ENCODE data around the gene SEC14L2.

The SEC14L2 gene

GRCh38 chr22:30453731-30454510 lies 57.1 kb downstream of the SEC14L2 start:
- no peak overlapping the region for H2AFZ ChIP-seq (ENCODE audit: low read depth, low read length)
- no peaks in the 10 kb centered on the region for H3K4me1 ChIP-seq (ENCODE audit: low read length)
- no peak overlapping the region for H3K27ac ChIP-seq (ENCODE audit: low read length)
- H3K27me3 ChIP-seq (ENCODE audit: low read depth, low read length) = peaks cover 10% of the 10 kb centered on the region; the same call in 1 of the 2 replicates
- no peak overlapping the region for H3K4me3 ChIP-seq (ENCODE audit: low read length)
- H3K36me3 ChIP-seq (replicated peaks; ENCODE audit: low read depth, low read length) = no peaks in the 10 kb centered on the region
- no peak overlapping the region for H3K4me2 ChIP-seq (ENCODE audit: low read length)
- H4K20me1 ChIP-seq (ENCODE audit: insufficient read depth, low read length) = no peaks in the 10 kb centered on the region
- TF ChIP-seq, protein P1, sequence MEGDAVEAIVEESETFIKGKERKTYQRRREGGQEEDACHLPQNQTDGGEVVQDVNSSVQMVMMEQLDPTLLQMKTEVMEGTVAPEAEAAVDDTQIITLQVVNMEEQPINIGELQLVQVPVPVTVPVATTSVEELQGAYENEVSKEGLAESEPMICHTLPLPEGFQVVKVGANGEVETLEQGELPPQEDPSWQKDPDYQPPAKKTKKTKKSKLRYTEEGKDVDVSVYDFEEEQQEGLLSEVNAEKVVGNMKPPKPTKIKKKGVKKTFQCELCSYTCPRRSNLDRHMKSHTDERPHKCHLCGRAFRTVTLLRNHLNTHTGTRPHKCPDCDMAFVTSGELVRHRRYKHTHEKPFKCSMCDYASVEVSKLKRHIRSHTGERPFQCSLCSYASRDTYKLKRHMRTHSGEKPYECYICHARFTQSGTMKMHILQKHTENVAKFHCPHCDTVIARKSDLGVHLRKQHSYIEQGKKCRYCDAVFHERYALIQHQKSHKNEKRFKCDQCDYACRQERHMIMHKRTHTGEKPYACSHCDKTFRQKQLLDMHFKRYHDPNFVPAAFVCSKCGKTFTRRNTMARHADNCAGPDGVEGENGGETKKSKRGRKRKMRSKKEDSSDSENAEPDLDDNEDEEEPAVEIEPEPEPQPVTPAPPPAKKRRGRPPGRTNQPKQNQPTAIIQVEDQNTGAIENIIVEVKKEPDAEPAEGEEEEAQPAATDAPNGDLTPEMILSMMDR (IDR thresholded peaks at IDR 0.05; ENCODE audit: low read depth, low read length) = peak; percentile 12; the same call in 1 of the 2 replicates
- TF ChIP-seq EZH2phosphoT487 (IDR thresholded peaks at IDR 0.05; ENCODE audit: low read depth) = no peak
- no peaks in the 10 kb centered on the region for H3K79me2 ChIP-seq (ENCODE audit: low read length)
- no peaks in the 10 kb centered on the region for H3K9me3 ChIP-seq (ENCODE audit: insufficient read depth, low read length)
- H3K9ac ChIP-seq (ENCODE audit: low read length) = no peak overlapping the region

DNA sequence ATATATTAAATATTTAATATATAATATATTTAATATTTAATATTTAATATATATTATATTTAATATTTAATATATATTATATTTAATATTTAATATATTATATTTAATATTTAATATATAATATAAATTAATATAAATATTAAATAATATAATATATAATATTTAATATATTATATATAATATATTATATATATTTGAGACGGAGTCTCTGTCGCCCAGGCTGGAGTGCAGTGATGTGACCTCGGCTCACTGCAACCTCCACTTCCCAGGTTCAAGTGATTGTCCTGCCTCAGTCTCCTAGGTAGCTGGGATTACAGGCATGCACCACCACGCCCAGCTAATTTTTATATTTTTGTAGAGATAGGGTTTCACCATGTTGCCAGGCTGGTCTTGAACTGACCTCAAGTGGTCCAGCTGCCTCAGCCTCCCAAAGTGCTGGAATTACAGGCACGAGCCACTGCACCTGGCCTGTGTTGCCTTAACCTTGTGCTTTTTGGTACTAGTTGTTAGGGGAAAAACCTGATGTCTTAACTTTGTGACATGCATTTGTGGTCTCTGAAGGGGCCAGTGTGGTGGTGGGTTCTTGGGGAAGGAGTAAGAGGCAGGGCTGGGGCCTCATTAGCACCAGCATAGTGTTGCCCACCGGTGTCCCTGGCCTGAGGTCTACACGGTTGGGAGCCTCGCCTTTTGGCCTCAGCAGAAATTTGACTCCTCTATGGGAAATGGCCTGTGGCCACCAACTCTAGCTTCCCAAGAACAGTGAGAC lies 58.4 kb downstream of the SEC14L2 start:
- Histone ChIP-seq H3K79me2 (ENCODE audit: low read length) (no peaks in the 10 kb centered on the region), H4K20me1 (ENCODE audit: insufficient read depth, low read length) (no peaks in the 10 kb centered on the region), H2AFZ (ENCODE audit: low read depth, low read length) (no peak overlapping the region), H3K4me3 (ENCODE audit: low read length) (no peak overlapping the region), H3K9me3 (ENCODE audit: insufficient read depth, low read length) (no peaks in the 10 kb centered on the region), H3K27me3 (ENCODE audit: low read depth, low read length) (peaks cover 10% of the 10 kb centered on the region; the same call in 1 of the 2 replicates), H3K36me3 (replicated peaks; ENCODE audit: low read depth, low read length) (no peaks in the 10 kb centered on the region), H3K4me1 (ENCODE audit: low read length) (no peaks in the 10 kb centered on the region), H3K27ac (ENCODE audit: low read length) (no peak overlapping the region), H3K9ac (ENCODE audit: low read length) (no peak overlapping the region), H3K4me2 (ENCODE audit: low read length) (no peak overlapping the region)
- TF ChIP-seq EZH2phosphoT487 (IDR thresholded peaks at IDR 0.05; ENCODE audit: low read depth) = no peak
- TF ChIP-seq, protein P1 (IDR thresholded peaks at IDR 0.05; ENCODE audit: low read depth, low read length) = no peak

- H3K27ac ChIP-seq (ENCODE audit: low read length) = no peak overlapping the region
Measured at GRCh38 chr22:30457981-30458380, 61.2 kb downstream of the SEC14L2 start.

More at GRCh38 chr22:30457981-30458380, 61.2 kb downstream of the SEC14L2 start:
- H2AFZ ChIP-seq (ENCODE audit: low read depth, low read length) = no peak overlapping the region
- no peaks in the 10 kb centered on the region for H3K79me2 ChIP-seq (ENCODE audit: low read length)
- no peaks in the 10 kb centered on the region for H3K9me3 ChIP-seq (ENCODE audit: insufficient read depth, low read length)
- no peaks in the 10 kb centered on the region for H3K4me1 ChIP-seq (ENCODE audit: low read length)
- no peak overlapping the region for H3K4me3 ChIP-seq (ENCODE audit: low read length)
- no peaks in the 10 kb centered on the region for H4K20me1 ChIP-seq (ENCODE audit: insufficient read depth, low read length)
- TF ChIP-seq, protein P1 (IDR thresholded peaks at IDR 0.05; ENCODE audit: low read depth, low read length) = no peak
- TF ChIP-seq EZH2phosphoT487 (IDR thresholded peaks at IDR 0.05; ENCODE audit: low read depth) = no peak
- H3K9ac ChIP-seq (ENCODE audit: low read length) = no peak overlapping the region
- no peaks in the 10 kb centered on the region for H3K36me3 ChIP-seq (replicated peaks; ENCODE audit: low read depth, low read length)
- 0 out of 2 replicates have a peak, but pooled peaks cover 2% of the 10 kb centered on the region for H3K27me3 ChIP-seq (ENCODE audit: low read depth, low read length)
- H3K4me2 ChIP-seq (ENCODE audit: low read length) = no peak overlapping the region

All from OCI-LY3 (cell line).